IMR-90 (cell line): ENCODE results near the gene MBTPS1.

ENCODE experiments used
- BHLHE40 ChIP-seq: fragments of 150-350 bp; IDR thresholded peaks from 2 replicates; pipeline ENCODE4 v1.6.1; 2016; ENCODE audit warnings: mild to moderate bottlenecking, low read depth, low read length
- CHD1 ChIP-seq: IDR thresholded peaks from 2 replicates; pipeline ENCODE4 v1.6.1; 2012; ENCODE audit warnings: low read depth, low read length, improper control_type of control experiment
- MAFK ChIP-seq: IDR thresholded peaks from 2 replicates; pipeline ENCODE4 v1.6.1; 2012; ENCODE audit warnings: low read depth, low read length, improper control_type of control experiment
- MAZ ChIP-seq: IDR thresholded peaks from 2 replicates; pipeline ENCODE4 v1.6.1; 2012; ENCODE audit warnings: low read depth, mild to moderate bottlenecking, low read length, improper control_type of control experiment, moderate library complexity, borderline replicate concordance
- POLR2A ChIP-seq: IDR thresholded peaks from 2 replicates; pipeline ENCODE4 v1.6.1; 2012; ENCODE audit warnings: mild to moderate bottlenecking, low read depth, low read length
- RCOR1 ChIP-seq: IDR thresholded peaks from 2 replicates; pipeline ENCODE4 v1.6.1; 2012; ENCODE audit warnings: mild to moderate bottlenecking, low read length, improper control_type of control experiment; ENCODE audit not compliant: insufficient replicate concordance
- SMC3 ChIP-seq: fragments of 150-350 bp; IDR thresholded peaks from 2 replicates; pipeline ENCODE4 v1.6.1; 2016; ENCODE audit warnings: low read depth, mild to moderate bottlenecking, antibody characterized with exemption, low read length, moderate library complexity
- TF ChIP-seq, protein P1 (sequence below): conservative IDR thresholded peaks from 2 replicates; pipeline ENCODE4 v1.5.1; 2012; ENCODE audit warnings: mild to moderate bottlenecking, low read depth, low read length, improper control_type of control experiment
- TF ChIP-seq, protein P2 (sequence below): fragments of 150-350 bp; IDR thresholded peaks from 2 replicates; pipeline ENCODE4 v1.6.1; 2017; ENCODE audit warnings: mild to moderate bottlenecking, antibody characterized with exemption, low read length, low read depth
- TF ChIP-seq, protein P3 (sequence below): fragments of 150-350 bp; IDR thresholded peaks from 2 replicates; pipeline ENCODE4 v1.6.1; 2016; ENCODE audit warnings: low read depth, mild to moderate bottlenecking, low read length, moderate library complexity, borderline replicate concordance

DNA sequence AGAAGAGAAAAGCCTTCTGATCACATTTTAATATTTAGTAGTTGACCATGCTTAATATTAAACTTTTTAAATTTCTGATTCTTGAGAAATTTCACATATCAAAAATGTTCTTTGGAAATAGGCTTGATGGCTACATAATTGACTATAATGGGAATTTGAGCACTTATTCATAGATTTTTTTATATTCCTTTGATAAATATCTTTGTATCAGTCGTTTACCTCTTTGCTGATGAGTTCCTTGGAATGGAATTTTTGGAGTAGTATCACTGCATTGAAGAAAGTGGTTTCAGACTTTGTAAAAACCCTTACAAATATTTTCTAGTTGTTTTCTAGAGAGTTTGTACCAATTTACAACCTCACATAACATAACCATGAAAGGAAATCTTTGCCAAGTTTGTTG lies 43.1 kb upstream of the MBTPS1 start:
- TF ChIP-seq, protein P1, sequence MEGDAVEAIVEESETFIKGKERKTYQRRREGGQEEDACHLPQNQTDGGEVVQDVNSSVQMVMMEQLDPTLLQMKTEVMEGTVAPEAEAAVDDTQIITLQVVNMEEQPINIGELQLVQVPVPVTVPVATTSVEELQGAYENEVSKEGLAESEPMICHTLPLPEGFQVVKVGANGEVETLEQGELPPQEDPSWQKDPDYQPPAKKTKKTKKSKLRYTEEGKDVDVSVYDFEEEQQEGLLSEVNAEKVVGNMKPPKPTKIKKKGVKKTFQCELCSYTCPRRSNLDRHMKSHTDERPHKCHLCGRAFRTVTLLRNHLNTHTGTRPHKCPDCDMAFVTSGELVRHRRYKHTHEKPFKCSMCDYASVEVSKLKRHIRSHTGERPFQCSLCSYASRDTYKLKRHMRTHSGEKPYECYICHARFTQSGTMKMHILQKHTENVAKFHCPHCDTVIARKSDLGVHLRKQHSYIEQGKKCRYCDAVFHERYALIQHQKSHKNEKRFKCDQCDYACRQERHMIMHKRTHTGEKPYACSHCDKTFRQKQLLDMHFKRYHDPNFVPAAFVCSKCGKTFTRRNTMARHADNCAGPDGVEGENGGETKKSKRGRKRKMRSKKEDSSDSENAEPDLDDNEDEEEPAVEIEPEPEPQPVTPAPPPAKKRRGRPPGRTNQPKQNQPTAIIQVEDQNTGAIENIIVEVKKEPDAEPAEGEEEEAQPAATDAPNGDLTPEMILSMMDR = no peak
- no peak for TF ChIP-seq CHD1
- TF ChIP-seq, protein P2, sequence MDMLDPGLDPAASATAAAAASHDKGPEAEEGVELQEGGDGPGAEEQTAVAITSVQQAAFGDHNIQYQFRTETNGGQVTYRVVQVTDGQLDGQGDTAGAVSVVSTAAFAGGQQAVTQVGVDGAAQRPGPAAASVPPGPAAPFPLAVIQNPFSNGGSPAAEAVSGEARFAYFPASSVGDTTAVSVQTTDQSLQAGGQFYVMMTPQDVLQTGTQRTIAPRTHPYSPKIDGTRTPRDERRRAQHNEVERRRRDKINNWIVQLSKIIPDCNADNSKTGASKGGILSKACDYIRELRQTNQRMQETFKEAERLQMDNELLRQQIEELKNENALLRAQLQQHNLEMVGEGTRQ = no peak
- no peak for TF ChIP-seq BHLHE40
- TF ChIP-seq MAFK = no peak
- TF ChIP-seq, protein P3, sequence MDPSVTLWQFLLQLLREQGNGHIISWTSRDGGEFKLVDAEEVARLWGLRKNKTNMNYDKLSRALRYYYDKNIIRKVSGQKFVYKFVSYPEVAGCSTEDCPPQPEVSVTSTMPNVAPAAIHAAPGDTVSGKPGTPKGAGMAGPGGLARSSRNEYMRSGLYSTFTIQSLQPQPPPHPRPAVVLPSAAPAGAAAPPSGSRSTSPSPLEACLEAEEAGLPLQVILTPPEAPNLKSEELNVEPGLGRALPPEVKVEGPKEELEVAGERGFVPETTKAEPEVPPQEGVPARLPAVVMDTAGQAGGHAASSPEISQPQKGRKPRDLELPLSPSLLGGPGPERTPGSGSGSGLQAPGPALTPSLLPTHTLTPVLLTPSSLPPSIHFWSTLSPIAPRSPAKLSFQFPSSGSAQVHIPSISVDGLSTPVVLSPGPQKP = no peak
- no peak for TF ChIP-seq POLR2A
- no peak for TF ChIP-seq RCOR1
- no peak for TF ChIP-seq SMC3
- no peak for TF ChIP-seq MAZ
